ENCODE results near the gene SIL1. TPM values are rescaled to one million over a fixed set of nuclear protein-coding genes. Genes with fewer than 3 reads are reported as not detected.

Gene SIL1
- total and polyA plus RNA-seq, 2 of the 4 experiments (the other 2 are of a cell fraction) = 56.1 to 66.0 TPM

- POLR2A ChIA-PET (ENCODE audit: unreplicated experiment) = no interaction called here
These were observed 14.7 kb upstream of the SIL1 start for GRCh38 chr5:139212906-139213305.

More at GRCh38 chr5:139212906-139213305, 14.7 kb upstream of the SIL1 start:
- Histone ChIP-seq H4K20me1 (ENCODE audit: insufficient read depth, low read length) (no peaks in the 10 kb centered on the region), H2BK120ac (ENCODE audit: low read depth, low read length) (no peak overlapping the region), H3K9ac (ENCODE audit: low read depth, low read length) (no peak overlapping the region), H3K27me3 (ENCODE audit: control insufficient read depth, insufficient read depth, low read length) (peaks cover 20% of the 10 kb centered on the region), H4K5ac (ENCODE audit: low read depth, low read length) (no peak overlapping the region), H3K79me1 (ENCODE audit: low read depth in 1 of 2, low read length in 2 of 2) (no peaks in the 10 kb centered on the region), H2BK5ac (ENCODE audit: low read depth, low read length, poor library complexity, severe bottlenecking) (no peak overlapping the region), H2AK5ac (ENCODE audit: low read depth, low read length) (no peak overlapping the region), H2BK20ac (ENCODE audit: low read depth, low read length) (no peak overlapping the region), H3K27ac (ENCODE audit: insufficient read depth, low read length) (no peak overlapping the region), H3K4me1 (ENCODE audit: control insufficient read depth, insufficient read depth, low read length) (no peaks in the 10 kb centered on the region), H2AFZ (replicated peaks; ENCODE audit: low read length, poor library complexity) (no peak overlapping the region), H4K91ac (ENCODE audit: insufficient read depth, low read depth, low read length) (no peak overlapping the region), H3K18ac (ENCODE audit: low read depth, low read length) (no peak overlapping the region), H2BK15ac (ENCODE audit: low read depth, low read length) (no peak overlapping the region), H3K23ac (ENCODE audit: low read depth, low read length) (no peak overlapping the region), H3K56ac (ENCODE audit: extremely low read depth, insufficient read depth, low read length) (no peak overlapping the region), H3K9me1 (ENCODE audit: insufficient read depth, low read length) (no peaks in the 10 kb centered on the region), H3K4me2 (ENCODE audit: low read depth, low read length) (no peak overlapping the region), H4K8ac (ENCODE audit: low read depth in 2 of 2, low read length in 2 of 2) (no peak overlapping the region), H2AK9ac (replicated peaks; ENCODE audit: low read depth, low read length, poor library complexity) (no peak overlapping the region), H3K36me3 (ENCODE audit: control insufficient read depth, insufficient read depth, low read length) (no peaks in the 10 kb centered on the region), H3K4me3 (ENCODE audit: insufficient read depth, low read depth, low read length) (no peak overlapping the region), H3K9me3 (ENCODE audit: control insufficient read depth, insufficient read depth, low read length) (no peaks in the 10 kb centered on the region), H3K14ac (replicated peaks; ENCODE audit: low read depth, low read length) (no peak overlapping the region), H3K4ac (ENCODE audit: low read depth, low read length) (no peak overlapping the region)
- no TSS peak for BruUV-seq (replicated peaks)
- ATAC-seq (ENCODE audit: low read depth) (no peak), DNase-seq (no peak)
- dilution Hi-C loops (cut with HindIII; ENCODE audit: low sequenced_read_pairs, unreplicated experiment) (no loop called here), intact Hi-C loops (cut with micrococcal nuclease) (no loop called here), in situ Hi-C loops (cut with MboI; ENCODE audit: low sequenced_read_pairs) (no loop called here)
- WGBS, 2 experiments (ENCODE audit: extremely low coverage in 2 of 2, insufficient read length in 1 of 2) = no CpG with 5 or more reads among the region's 2 CpGs
- CTCF ChIA-PET = no interaction called here
- TF ChIP-seq RAD21 (IDR thresholded peaks at IDR 0.05; ENCODE audit: low read length) (no peak), CEBPB (IDR thresholded peaks at IDR 0.05; ENCODE audit: low read depth, low read length) (no peak), MAZ (IDR thresholded peaks at IDR 0.05; ENCODE audit: borderline replicate concordance, low read depth, low read length) (no peak), NFE2L2 (IDR thresholded peaks at IDR 0.05; ENCODE audit: low read depth, low read length) (no peak), CTCF (conservative IDR thresholded peaks at IDR 0.05; ENCODE audit: low read depth, low read length) (no peak), MAFK (IDR thresholded peaks at IDR 0.05; ENCODE audit: low read depth, low read length) (no peak)
